Activated CD4-positive, alpha-beta T cell treated with anti-CD3 and anti-CD28 coated beads for 48 hours (primary cell): ENCODE data around the gene RAB4B.
"Not testable (repeated sequence)": the region's sequence is repeated elsewhere in the genome, so short reads cannot be mapped to it uniquely, and the experiment has no call there.

ENCODE experiments used
- DNase-seq: peaks from one replicate; pipeline ENCODE4 v3.0.0-alpha.2; 2020

Gene RAB4B

GRCh38 chr19:40750874-40751537 lies 27.0 kb upstream of the RAB4B start, which contains the start of gene SNRPA:
TSS of gene SNRPA (plus strand) at chr19:40751203. CDS start at chr19:40751409, 206 bp downstream.
- peak; percentile 98 for DNase-seq

- DNase-seq, result peak; percentile 52
These were observed 25.7 kb upstream of the RAB4B start for GRCh38 chr19:40752257-40752781.

DNA sequence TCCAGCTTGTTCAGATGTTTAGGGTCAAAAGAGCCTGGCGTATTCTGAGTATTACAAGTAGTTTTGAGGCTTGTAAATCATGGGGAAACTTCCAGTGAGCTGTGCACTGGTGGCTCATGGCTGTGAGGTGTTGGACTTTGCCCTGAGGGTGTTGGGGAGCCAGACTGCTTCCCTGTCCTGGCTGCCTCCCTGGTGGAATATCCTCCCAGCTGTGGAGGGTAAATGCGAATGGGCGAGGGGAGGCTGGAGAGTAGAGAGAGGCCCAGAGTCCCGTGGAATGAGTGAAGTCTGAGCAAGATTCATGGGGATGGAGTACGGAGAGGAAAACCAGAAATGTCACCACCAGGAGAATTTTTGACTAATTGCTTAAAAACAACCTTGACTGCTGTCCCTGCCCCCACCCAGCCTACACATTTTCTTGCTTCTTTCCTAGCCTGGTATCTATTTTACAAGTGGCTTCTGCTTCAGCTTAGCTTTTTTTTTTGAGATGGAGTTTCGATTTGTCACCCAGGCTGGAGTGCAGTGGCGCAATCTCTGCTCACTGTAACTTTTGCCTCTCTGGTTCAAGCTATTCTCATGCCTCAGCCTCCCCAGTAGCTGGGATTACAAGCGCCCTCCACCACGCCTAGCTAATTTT lies 23.3 kb upstream of the RAB4B start:
- peak; percentile 82 for DNase-seq

DNA sequence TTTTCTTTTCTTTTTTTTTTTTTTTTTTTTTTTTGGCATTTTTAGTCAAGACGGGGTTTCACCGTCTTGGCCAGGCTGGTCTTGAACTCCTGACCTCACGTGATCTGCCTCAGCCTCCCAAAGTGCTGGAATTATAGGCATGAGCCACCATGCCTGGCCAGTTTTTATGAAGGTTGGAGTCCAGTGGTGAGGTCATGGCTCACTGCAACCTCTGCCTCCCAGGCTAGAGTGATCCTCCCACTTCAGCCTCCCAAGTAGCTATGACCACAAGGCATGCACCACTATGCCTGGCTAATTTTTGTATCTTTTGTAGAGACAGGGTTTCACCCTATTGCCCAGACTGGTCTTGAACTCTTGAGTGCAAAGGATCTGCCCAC lies 22.8 kb upstream of the RAB4B start:
- no peak for DNase-seq

GRCh38 chr19:40755791-40756190 lies 22.3 kb upstream of the RAB4B start:
- DNase-seq, result no peak

DNA sequence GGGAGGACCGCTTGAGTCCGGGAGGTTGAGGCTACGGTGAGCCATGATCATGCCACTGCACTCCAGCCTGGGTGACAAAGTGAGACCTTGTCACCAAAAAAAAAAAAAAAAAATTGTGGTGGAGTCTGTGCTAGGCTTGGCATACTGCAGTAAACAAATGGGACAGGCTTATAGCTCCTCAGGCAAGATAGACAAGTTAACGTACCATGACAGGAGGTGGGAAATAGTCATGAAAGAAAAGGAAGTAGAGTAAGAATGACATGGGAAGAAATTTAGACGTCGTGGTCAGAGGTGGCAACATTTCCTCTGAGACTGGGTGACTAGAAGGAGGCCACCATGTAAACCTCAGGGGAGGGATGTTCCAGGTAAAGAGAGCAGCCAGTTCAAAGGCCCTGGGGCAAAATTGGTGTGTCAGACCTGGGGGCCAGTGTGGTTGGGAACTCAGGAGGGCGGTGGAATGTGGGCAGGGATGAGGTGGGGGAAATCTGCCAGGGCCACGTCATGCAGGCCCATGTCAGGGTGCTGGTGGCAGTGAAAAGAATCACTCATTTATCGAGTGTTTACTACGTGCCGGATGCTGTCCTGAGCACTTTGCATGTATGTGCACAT lies 21.4 kb upstream of the RAB4B start:
- peak; percentile 49 for DNase-seq

DNA sequence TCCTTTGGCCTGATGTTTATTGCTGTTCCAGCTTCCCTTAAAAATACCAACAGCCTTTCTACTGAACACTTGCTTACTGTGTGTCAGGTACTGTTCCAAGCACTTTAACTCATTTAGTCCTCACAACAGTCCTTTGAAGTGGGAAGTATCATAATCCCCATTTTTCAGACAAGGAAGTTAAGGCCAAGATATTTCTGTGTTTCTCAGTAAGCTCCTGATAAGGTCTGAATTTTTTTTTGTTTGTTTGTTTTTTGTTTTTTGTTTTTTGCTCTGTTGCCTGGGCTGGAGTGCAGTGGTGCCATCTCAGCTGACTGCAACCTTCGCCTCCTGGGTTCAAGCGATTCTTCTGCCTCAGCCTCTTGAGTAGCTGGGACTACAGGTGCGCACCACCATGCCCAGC lies 19.6 kb upstream of the RAB4B start:
- no peak for DNase-seq

- DNase-seq, result no peak
These were observed 18.7 kb upstream of the RAB4B start for GRCh38 chr19:40759352-40759751.

DNA sequence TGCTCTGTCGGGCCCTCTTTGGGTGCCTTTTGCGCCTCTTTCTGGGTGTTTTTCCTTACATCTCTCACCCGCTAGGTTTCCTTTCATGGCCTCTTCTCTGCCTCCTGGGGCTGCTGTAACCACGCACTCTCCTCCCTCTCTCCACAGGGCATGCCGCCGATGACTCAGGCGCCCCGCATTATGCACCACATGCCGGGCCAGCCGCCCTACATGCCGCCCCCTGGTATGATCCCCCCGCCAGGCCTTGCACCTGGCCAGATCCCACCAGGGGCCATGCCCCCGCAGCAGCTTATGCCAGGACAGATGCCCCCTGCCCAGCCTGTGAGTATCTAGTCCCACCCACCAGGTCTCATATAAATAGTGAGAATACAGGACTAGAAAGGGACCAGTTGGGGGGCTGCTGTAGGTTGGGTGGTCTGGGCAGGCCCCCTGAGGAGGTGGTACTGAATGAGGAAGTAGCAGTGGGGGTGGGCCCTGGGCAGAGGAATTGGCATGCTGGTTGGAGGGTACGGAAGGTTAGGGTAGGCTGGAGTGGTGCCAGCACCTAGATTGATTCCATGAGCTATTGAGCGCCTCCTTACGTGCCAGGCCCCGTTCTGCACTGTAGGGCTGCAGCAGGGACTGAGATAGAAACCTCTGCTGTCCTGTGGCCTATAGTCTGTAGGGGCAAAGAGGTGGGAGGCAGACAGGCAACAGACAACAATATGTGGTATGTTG lies 15.1 kb upstream of the RAB4B start:
- no peak for DNase-seq

DNA sequence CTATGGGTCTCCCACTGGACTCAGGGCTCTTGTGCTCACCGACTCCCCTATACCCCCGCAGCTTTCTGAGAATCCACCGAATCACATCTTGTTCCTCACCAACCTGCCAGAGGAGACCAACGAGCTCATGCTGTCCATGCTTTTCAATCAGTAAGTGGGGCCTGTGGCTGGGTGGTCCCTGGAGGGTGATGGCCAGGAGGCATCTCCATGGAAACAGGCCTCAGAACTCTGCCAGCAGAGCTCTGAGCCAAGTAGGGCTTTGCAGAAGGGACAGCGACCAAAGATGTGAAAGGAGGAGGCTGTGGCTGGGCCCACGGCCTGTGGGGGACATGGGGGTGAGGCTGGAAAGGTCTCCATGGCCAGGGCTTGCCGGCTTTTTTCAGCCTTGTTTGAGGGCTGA lies 14.5 kb upstream of the RAB4B start:
- no peak for DNase-seq

DNA sequence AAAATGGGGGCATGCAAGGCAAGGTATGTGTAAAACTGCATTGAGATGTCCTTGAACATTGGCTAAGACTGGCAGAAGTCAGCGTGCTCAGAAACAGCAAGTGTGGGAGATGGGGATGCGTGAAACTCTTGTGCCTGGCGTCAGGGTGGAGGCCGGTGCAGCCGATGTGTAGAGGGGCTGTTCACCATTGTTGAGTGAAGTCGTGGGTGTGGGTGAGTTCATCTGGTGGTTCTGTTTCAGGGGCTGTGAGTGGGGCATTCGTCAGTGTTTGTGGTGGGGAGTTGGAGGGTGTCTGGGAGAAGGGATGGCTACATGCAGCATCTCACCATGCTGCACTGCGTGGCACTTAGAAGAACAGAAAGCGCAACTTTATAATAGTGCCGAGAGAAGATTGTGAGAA lies 14.1 kb upstream of the RAB4B start:
- no peak for DNase-seq

DNA sequence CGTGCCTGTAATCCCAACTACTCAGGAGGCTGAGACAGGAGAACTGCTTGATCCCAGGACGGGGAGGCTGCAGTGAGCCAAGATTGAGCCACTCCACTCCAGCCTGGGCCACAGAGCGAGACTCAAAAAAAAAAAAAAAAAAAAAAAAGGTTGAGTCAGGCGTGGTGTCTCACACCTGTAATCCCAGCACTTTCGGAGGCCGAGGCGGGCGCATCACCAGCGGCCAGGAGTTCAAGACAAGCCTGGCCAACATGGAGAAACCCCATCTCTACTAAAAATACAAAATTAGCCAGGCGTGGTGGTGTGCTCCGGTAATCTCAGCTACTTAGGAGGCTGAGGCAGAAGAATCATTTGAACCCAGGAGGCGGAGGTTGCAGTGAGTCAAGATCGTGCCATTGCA lies 11.7 kb upstream of the RAB4B start:
- not testable (repeated sequence) for DNase-seq

DNA sequence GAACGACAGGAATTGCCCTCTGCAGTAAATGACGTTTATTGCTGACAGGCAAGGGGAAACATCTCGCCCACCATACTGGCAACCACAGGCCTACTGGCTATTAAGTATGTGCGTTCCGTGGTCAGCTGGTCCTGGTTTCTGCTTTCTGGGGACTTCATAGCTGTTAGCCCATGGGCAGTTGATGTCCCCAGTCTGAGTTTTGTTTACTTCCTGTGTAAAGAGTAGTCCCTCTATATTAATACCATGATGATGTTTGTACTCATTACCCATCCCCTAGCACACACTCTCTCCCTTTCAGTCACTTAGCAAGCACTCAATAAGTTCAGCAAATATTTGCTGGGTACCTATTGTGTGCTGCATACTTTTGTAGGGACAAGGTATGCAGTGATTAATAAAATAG lies 9.2 kb upstream of the RAB4B start:
- no peak for DNase-seq

DNA sequence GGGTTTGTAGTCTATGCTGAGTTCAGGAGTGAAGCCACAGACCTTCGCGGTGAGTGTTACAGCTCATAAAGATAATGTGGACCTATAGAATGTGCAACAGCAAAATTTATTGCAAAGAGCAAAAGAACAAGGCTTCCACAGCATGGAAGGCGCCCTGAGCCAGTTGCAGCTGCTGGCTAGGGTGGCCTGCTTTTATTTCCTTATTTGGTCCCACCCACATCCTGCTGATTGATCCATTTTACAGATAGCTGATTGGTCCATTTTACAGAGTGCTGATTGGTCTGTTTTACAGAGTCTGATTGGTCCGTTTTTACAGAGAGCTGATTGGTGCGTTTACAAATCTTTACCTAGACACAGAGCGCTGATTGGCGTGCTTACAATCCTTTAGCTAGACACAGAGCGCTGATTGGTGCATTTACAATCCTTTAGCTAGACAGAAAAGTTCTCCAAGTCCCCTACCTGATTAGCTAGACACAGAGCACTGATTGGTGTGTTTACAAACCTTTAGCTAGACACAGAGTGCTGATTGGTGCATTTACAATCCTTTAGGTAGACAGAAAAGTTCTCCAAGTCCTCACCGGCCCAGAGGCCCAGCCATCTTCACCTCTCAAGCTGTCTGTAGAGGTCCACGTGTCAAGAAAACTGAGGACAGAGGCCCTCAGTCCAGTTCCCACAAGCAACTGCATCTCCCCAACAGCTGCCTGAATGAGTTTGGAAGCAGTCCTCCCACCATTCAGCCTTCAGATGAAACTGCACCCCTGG lies 6.8 kb upstream of the RAB4B start:
- DNase-seq, result not testable (repeated sequence)

- no peak for DNase-seq
These were observed 3.0 kb upstream of the RAB4B start, which contains the start of gene MIA for GRCh38 chr19:40774916-40775631. TSS of gene MIA (plus strand) at chr19:40775521. CDS start at chr19:40775543, 22 bp downstream.

GRCh38 chr19:40775632-40776022 lies 2.4 kb upstream of the RAB4B start:
- no peak for DNase-seq

DNA sequence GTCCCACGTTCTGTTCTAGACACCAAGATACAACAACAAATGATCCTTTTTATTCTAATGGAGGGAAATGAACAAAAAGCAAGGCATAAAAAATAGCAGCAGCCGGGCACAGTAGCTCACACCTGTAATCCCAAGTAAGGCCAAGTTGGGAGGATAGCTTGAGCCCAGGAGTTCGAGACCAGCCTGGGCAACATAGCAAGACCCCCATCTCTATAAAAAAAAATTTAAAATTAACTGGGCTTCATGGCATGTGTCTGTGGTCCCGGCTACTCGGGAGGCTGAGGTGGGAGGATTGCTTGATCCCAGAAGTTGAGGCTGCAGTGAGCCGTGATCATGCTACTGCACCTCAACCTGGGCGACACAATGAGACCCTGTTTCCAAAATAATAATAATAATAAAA lies 1.7 kb upstream of the RAB4B start:
- no peak for DNase-seq

GRCh38 chr19:40776932-40777644 lies 959 bp upstream of the RAB4B start:
- DNase-seq, result peak; percentile 91

DNA sequence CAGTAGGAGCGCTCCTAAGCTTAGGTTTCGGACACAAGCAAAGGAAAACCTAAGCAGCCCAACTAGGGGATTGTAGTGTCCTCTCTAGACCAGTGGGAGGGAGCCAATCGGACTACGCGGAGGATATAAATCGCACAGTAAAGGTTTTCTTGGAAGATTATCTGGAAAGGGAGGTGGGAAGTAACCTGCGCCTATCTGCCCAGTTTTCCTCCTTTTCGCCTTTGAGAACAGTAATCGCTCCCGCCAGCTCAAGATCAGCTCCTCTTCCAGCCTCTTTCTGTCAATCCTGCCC lies 456 bp upstream of the RAB4B start:
- DNase-seq, result no peak

DNA sequence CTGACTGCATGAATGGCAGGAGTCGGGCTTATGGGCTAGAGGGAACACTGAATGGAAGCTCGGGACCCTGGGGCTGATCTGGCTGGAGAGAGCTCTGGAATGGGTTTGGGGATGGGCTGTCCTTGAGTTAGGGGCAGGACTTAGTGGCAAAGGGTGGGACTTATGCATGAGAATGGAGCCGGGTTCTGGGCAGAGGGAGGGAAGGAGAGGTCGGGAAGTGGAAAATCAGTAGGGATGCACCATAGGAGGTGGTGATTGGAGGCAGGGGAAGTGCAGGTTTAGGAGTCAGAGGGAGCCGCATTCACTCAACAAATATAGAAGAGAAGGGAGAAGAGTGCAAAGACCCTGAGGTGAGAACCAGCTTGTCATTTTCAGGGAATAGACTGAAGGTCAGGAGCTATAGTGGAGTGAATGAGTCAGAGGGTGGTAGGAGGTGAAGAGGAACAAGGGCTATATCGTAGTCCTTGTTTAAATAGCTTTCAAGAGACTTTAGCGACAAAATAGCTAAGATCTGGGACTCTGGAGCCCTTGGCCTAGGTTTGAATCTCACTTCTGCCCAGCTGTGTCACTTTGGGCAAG lies 748 bp downstream of the RAB4B start:
- DNase-seq, result no peak

GRCh38 chr19:40780582-40780981 lies 2.5 kb downstream of the RAB4B start:
- no peak for DNase-seq
